HCT116 (cell line): ENCODE results near the gene HAPLN2. TPM values are rescaled to one million over a fixed set of nuclear protein-coding genes. Genes with fewer than 3 reads are reported as not detected.

Experiments used
- ATAC-seq: fragments of 200-7000 bp; cut with Tn5 transposase; 2 replicates; pipeline ENCODE4 v1.9.1; 2020; ENCODE audit warnings: mild to moderate bottlenecking, moderate library complexity
- BruUV-seq: library from RNA; stranded (reverse); fragments of 400-500 nt; replicated peaks from 2 replicates; lab custom pipeline; 2021; lab: Mats Ljungman, UMichigan
- CTCF ChIA-PET: fragments of 300-600 bp; sonication (Branson Sonifier 250); formaldehyde crosslinking; loops from one replicate; lab custom pipeline; 2021; ENCODE audit warnings: antibody characterized with exemption; lab: Charles Lee
- POLR2A ChIA-PET: fragments of 300-600, 350-600 bp; sonication (Branson Sonifier 250); formaldehyde crosslinking; loops from one replicate; lab custom pipeline; 2021; ENCODE audit warnings: antibody characterized with exemption; lab: Charles Lee
- RAD21 ChIA-PET, 2 experiments: fragments of 300-600 bp; sonication (Branson Sonifier 250); formaldehyde crosslinking; loops; one replicate each; lab custom pipeline; 2023; ENCODE audit warnings: low total read pairs in 2 of 2; ENCODE audit not compliant: uncharacterized antibody in 2 of 2, unreplicated experiment in 2 of 2, low non-redundant PET in 1 of 2; lab: Charles Lee
- DNase-seq: peaks from one replicate; pipeline ENCODE4 v3.0.0-alpha.2; 2010; ENCODE audit warnings: low read depth, low spot score
- H2AFZ ChIP-seq: fragments of 200-600 bp; shearing (Covaris generic), sonication (generic); 2 replicates; pipeline ENCODE4 v1.6.1; 2017; ENCODE audit warnings: low read depth, mixed run types, mixed read lengths, antibody characterized with exemption, low read length; ENCODE audit not compliant: poor library complexity, severe bottlenecking
- H3K27ac ChIP-seq: 2 replicates; pipeline ENCODE4 v1.5.1; 2012; ENCODE audit warnings: low read depth, low read length
- H3K27me3 ChIP-seq: fragments of 200-600 bp; sonication (generic); 2 replicates; pipeline ENCODE4 v1.6.1; 2016; ENCODE audit warnings: mixed run types, low read length, mixed read lengths; ENCODE audit not compliant: insufficient read depth
- H3K36me3 ChIP-seq, 2 experiments: fragments of 200-500 bp in 1 of 2; fragments of 200-600 bp in 1 of 2; sonication (Bioruptor generic) in 1 of 2; sonication (generic) in 1 of 2; 2 replicates each; pipeline versions ENCODE4 v1.5.1 to v1.6.1; 2014 to 2016; ENCODE audit warnings: low read length in 2 of 2, inconsistent platforms in 1 of 2, mixed read lengths in 1 of 2, mixed run types in 1 of 2; ENCODE audit not compliant: insufficient read depth in 2 of 2, control insufficient read depth in 1 of 2
- H3K4me1 ChIP-seq, 2 experiments: fragments of 200-600 bp in 1 of 2; sonication (generic) in 1 of 2; 2 replicates each; pipeline versions ENCODE4 v1.5.1 to v1.6.1; 2012 to 2017; ENCODE audit warnings: low read length in 2 of 2, inconsistent platforms in 1 of 2, mild to moderate bottlenecking in 1 of 2, mixed read lengths in 1 of 2, mixed run types in 1 of 2, moderate library complexity in 1 of 2; ENCODE audit not compliant: insufficient read depth in 2 of 2, control insufficient read depth in 1 of 2
- H3K4me2 ChIP-seq: fragments of 200-600 bp; sonication (generic); 2 replicates; pipeline ENCODE4 v1.6.1; 2017; ENCODE audit warnings: mixed run types, low read length, mixed read lengths
- H3K4me3 ChIP-seq, 2 experiments: fragments of 200-600 bp in 1 of 2; sonication (generic) in 1 of 2; replicated peaks in 1 of 2; 2 replicates each; pipeline ENCODE4 v1.5.1; 2011 to 2016; ENCODE audit warnings: low read length in 2 of 2, control low read depth in 1 of 2, low read depth in 1 of 2, mild to moderate bottlenecking in 1 of 2, mixed read lengths in 1 of 2, mixed run types in 1 of 2
- H3K79me2 ChIP-seq: fragments of 200-600 bp; sonication (generic); 2 replicates; pipeline ENCODE4 v1.6.1; 2017; ENCODE audit warnings: mild to moderate bottlenecking, mixed run types, low read length, moderate library complexity, mixed read lengths; ENCODE audit not compliant: insufficient read depth
- H3K9ac ChIP-seq: fragments of 200-600 bp; sonication (generic); 2 replicates; pipeline ENCODE4 v1.6.1; 2016; ENCODE audit warnings: low read length, mixed read lengths
- H3K9me2 ChIP-seq: fragments of 200-600 bp; sonication (generic), shearing (Covaris generic); 2 replicates; pipeline ENCODE4 v1.6.1; 2017; ENCODE audit warnings: mixed run types, mild to moderate bottlenecking, moderate library complexity; ENCODE audit not compliant: insufficient read depth
- H3K9me3 ChIP-seq, 2 experiments: fragments of 200-500 bp in 1 of 2; fragments of 200-600 bp in 1 of 2; sonication (Bioruptor generic) in 1 of 2; sonication (generic) in 1 of 2; 2 replicates each; pipeline ENCODE4 v1.6.1; 2014 to 2017; ENCODE audit warnings: low read length in 2 of 2, mixed read lengths in 2 of 2, inconsistent platforms in 1 of 2, low read depth in 1 of 2, mild to moderate bottlenecking in 1 of 2, mixed run types in 1 of 2, moderate library complexity in 1 of 2; ENCODE audit not compliant: control insufficient read depth in 1 of 2, insufficient read depth in 1 of 2
- H4K20me1 ChIP-seq: fragments of 200-600 bp; sonication (generic), shearing (Covaris generic); 2 replicates; pipeline ENCODE4 v1.6.1; 2017; ENCODE audit warnings: mixed run types, mild to moderate bottlenecking, moderate library complexity; ENCODE audit not compliant: insufficient read depth
- CBX3 ChIP-seq: IDR thresholded peaks from 2 replicates; pipeline ENCODE4 v1.6.1; 2012; ENCODE audit warnings: low read depth
- CEBPB ChIP-seq: IDR thresholded peaks from 2 replicates; pipeline ENCODE4 v1.6.1; 2012; ENCODE audit warnings: low read depth
- EZH2 ChIP-seq: fragments of 200-600 bp; sonication (generic); IDR thresholded peaks from 2 replicates; pipeline ENCODE4 v1.6.1; 2017; ENCODE audit warnings: antibody characterized with exemption, mixed run types
- FOSL1 ChIP-seq: IDR thresholded peaks from 2 replicates; pipeline ENCODE4 v1.6.1; 2012; ENCODE audit warnings: low read depth
- JUND ChIP-seq: IDR thresholded peaks from 2 replicates; pipeline ENCODE4 v1.6.1; 2012
- RAD21 ChIP-seq: IDR thresholded peaks from 2 replicates; pipeline ENCODE4 v1.6.1; 2012; ENCODE audit warnings: low read depth, mild to moderate bottlenecking
- SP1 ChIP-seq: IDR thresholded peaks from 2 replicates; pipeline ENCODE4 v1.6.1; 2012; ENCODE audit warnings: low read depth
- SRF ChIP-seq: IDR thresholded peaks from 2 replicates; pipeline ENCODE4 v1.6.1; 2012; ENCODE audit warnings: low read depth
- YY1 ChIP-seq: IDR thresholded peaks from 2 replicates; pipeline ENCODE4 v1.6.1; 2011; ENCODE audit warnings: low read length, low read depth, moderate library complexity, mild to moderate bottlenecking; ENCODE audit not compliant: insufficient replicate concordance; ENCODE audit errors: extremely low read depth
- ZBTB33 ChIP-seq: IDR thresholded peaks from 2 replicates; pipeline ENCODE4 v1.6.1; 2011; ENCODE audit warnings: mild to moderate bottlenecking, low read length, moderate library complexity; ENCODE audit not compliant: insufficient replicate concordance; ENCODE audit errors: extremely low read depth
- intact Hi-C: fragments of 100-400 bp; cut with micrococcal nuclease; formaldehyde crosslinking; loops from 2 replicates; pipeline ENCODE4 v1.10.0; 2022
- total RNA-seq: library from RNA; stranded (reverse); gene quantifications from one replicate; pipeline ENCODE4 v1.2.1, GENCODE V29; 2021; ENCODE audit not compliant: unreplicated experiment

HAPLN2 gene
- total RNA-seq, 1 experiment from 2014 or later, result 0.54 TPM

- H3K4me2 ChIP-seq, result no peak overlapping the region
These were observed 41.2 kb upstream of the HAPLN2 start for GRCh38 chr1:156578055-156578454.

GRCh38 chr1:156579472-156579871 is 39.7 kb upstream of the HAPLN2 start, which contains the start of gene TTC24:
TSS of gene TTC24 (plus strand) at chr1:156579723. CDS start at chr1:156581365, 1,642 bp downstream.
- TF ChIP-seq CEBPB, result no peak
- TF ChIP-seq ZBTB33, result no peak
- no peak for TF ChIP-seq SP1
- TF ChIP-seq RAD21, result no peak
- no peak for TF ChIP-seq FOSL1
- no peak for TF ChIP-seq JUND
- no peak for TF ChIP-seq YY1
- BruUV-seq, result no TSS peak
- ChIA-PET CTCF (no interaction called here), POLR2A (interaction anchor here (1.2 kb wide), 1 partner anchor 13 kb away, joined by 4 read pairs; no protein-coding TSS in a partner anchor), RAD21 (no interaction called here)
- H3K36me3 ChIP-seq, result no peaks in the 10 kb centered on the region
- intact Hi-C loops, result no loop called here
- H3K9me2 ChIP-seq, result no peaks in the 10 kb centered on the region
- no peak for ATAC-seq
- no peaks in the 10 kb centered on the region for H3K9me3 ChIP-seq
- H4K20me1 ChIP-seq, result no peaks in the 10 kb centered on the region
- peaks cover 4 to 9% of the 10 kb centered on the region in 2 experiments for H3K4me1 ChIP-seq
- H2AFZ ChIP-seq, result no peak within 1 kb of the TSS
- no peak within 1 kb of the TSS for H3K9ac ChIP-seq
- no peaks in the 10 kb centered on the region for H3K27me3 ChIP-seq
- no peaks in the 10 kb centered on the region for H3K79me2 ChIP-seq
- DNase-seq, result no peak
- H3K4me2 ChIP-seq, result no peak within 1 kb of the TSS
- H3K27ac ChIP-seq, result no peak within 1 kb of the TSS
- no peak within 1 kb of the TSS for H3K4me3 ChIP-seq

More at GRCh38 chr1:156578055-156578454, 41.2 kb upstream of the HAPLN2 start:
- DNase-seq (no peak), ATAC-seq (no peak)
- CTCF ChIA-PET, result no interaction called here
- intact Hi-C loops, result no loop called here
- H3K4me3 ChIP-seq, result no peak overlapping the region
- no peaks in the 10 kb centered on the region for H3K27me3 ChIP-seq
- H3K79me2 ChIP-seq, result no peaks in the 10 kb centered on the region
- POLR2A ChIA-PET, result no interaction called here
- no peaks in the 10 kb centered on the region for H3K36me3 ChIP-seq
- RAD21 ChIA-PET, result no interaction called here
- no peak overlapping the region for H3K27ac ChIP-seq
- TF ChIP-seq SP1, result no peak
- no peak for TF ChIP-seq CBX3
- no peak for TF ChIP-seq SRF
- TF ChIP-seq EZH2, result no peak
- no peak for TF ChIP-seq YY1
- TF ChIP-seq, all 23 proteins: peak for 0
- H3K9ac ChIP-seq, result no peak overlapping the region
- H4K20me1 ChIP-seq, result no peaks in the 10 kb centered on the region
- H2AFZ ChIP-seq, result no peak overlapping the region
- no peaks in the 10 kb centered on the region for H3K4me1 ChIP-seq
- no peaks in the 10 kb centered on the region for H3K9me2 ChIP-seq
- no peaks in the 10 kb centered on the region for H3K9me3 ChIP-seq
- no TSS peak for BruUV-seq
